ENCODE measurements around the gene MRTFA. TPM values are rescaled to one million over a fixed set of nuclear protein-coding genes. Genes with fewer than 3 reads are reported as not detected.

MRTFA gene
- total and polyA plus RNA-seq, 4 donors: 7.5 to 22.0 (median 9.6) TPM

DNA sequence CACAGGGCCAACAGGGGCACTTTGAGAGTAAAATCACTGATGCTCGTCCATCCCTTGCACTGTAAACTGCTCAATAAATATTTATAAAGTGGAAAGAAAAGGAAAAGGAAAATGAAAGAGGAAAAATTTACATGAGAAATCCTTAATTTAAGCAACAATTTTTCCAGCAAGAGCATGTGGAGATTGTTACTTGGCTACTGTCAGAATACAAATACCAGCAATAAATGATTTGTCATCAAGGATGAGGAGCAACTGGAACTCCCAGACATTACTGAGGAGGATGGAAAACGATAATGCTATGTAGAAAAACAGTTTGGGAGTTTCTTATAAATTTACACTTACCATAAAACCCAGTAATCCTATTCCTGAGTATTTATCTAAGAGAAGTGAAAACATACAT lies 143.1 kb downstream of the MRTFA start:
- H3K27me3 ChIP-seq (ENCODE audit: control insufficient read depth in 4 of 4, insufficient read depth in 4 of 4, low read length in 3 of 4): no peaks in the 10 kb centered on the region
- 86% methylated on average over 2 of the region's 2 CpGs for WGBS

More for the DNA sequence above, 143.1 kb downstream of the MRTFA start:
- Histone ChIP-seq H3K4me3 (ENCODE audit: low read depth in 1 of 3, low read length in 3 of 3) (no peak overlapping the region), H3K27ac (ENCODE audit: low read depth in 1 of 2, low read length in 2 of 2) (no peak overlapping the region), H3K36me3 (ENCODE audit: control insufficient read depth in 4 of 4, insufficient read depth in 3 of 4, low read depth in 1 of 4, low read length in 3 of 4) (no peaks in the 10 kb centered on the region), H3K9me3 (ENCODE audit: control insufficient read depth in 4 of 4, low read length in 3 of 4) (no peaks in the 10 kb centered on the region), H3K4me1 (ENCODE audit: control insufficient read depth in 4 of 4, insufficient read depth in 4 of 4, low read length in 3 of 4) (peaks cover 1 to 9% (median 5%) of the 10 kb centered on the region in 4 donors), H3K9ac (ENCODE audit: low read depth in 1 of 2, low read length in 2 of 2) (no peak overlapping the region)
- TF ChIP-seq YY1 (IDR thresholded peaks at IDR 0.05) (no peak), EGR1 (IDR thresholded peaks at IDR 0.05; ENCODE audit: low read depth in 2 of 2) (no peak), TAF1 (conservative IDR thresholded peaks at IDR 0.05) (no peak), HNF4A (conservative IDR thresholded peaks at IDR 0.05) (no peak), SP1 (IDR thresholded peaks at IDR 0.05) (no peak), JUND (IDR thresholded peaks at IDR 0.05) (no peak), FOXA1 (IDR thresholded peaks at IDR 0.05) (no peak), RAD21 (IDR thresholded peaks at IDR 0.05) (no peak), FOXA2 (IDR thresholded peaks at IDR 0.05) (no peak), GABPA (IDR thresholded peaks at IDR 0.05 in 1 of 2, conservative IDR thresholded peaks at IDR 0.05 in 1 of 2) (no peak), HNF4G (IDR thresholded peaks at IDR 0.05) (no peak), NR2F2 (IDR thresholded peaks at IDR 0.05) (no peak), RXRA (IDR thresholded peaks at IDR 0.05) (no peak)
- TF ChIP-seq, protein P1, sequence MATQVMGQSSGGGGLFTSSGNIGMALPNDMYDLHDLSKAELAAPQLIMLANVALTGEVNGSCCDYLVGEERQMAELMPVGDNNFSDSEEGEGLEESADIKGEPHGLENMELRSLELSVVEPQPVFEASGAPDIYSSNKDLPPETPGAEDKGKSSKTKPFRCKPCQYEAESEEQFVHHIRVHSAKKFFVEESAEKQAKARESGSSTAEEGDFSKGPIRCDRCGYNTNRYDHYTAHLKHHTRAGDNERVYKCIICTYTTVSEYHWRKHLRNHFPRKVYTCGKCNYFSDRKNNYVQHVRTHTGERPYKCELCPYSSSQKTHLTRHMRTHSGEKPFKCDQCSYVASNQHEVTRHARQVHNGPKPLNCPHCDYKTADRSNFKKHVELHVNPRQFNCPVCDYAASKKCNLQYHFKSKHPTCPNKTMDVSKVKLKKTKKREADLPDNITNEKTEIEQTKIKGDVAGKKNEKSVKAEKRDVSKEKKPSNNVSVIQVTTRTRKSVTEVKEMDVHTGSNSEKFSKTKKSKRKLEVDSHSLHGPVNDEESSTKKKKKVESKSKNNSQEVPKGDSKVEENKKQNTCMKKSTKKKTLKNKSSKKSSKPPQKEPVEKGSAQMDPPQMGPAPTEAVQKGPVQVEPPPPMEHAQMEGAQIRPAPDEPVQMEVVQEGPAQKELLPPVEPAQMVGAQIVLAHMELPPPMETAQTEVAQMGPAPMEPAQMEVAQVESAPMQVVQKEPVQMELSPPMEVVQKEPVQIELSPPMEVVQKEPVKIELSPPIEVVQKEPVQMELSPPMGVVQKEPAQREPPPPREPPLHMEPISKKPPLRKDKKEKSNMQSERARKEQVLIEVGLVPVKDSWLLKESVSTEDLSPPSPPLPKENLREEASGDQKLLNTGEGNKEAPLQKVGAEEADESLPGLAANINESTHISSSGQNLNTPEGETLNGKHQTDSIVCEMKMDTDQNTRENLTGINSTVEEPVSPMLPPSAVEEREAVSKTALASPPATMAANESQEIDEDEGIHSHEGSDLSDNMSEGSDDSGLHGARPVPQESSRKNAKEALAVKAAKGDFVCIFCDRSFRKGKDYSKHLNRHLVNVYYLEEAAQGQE (IDR thresholded peaks at IDR 0.05): no peak
- TF ChIP-seq, protein P2, sequence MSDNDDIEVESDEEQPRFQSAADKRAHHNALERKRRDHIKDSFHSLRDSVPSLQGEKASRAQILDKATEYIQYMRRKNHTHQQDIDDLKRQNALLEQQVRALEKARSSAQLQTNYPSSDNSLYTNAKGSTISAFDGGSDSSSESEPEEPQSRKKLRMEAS (IDR thresholded peaks at IDR 0.05): no peak
- TF ChIP-seq, protein P3, sequence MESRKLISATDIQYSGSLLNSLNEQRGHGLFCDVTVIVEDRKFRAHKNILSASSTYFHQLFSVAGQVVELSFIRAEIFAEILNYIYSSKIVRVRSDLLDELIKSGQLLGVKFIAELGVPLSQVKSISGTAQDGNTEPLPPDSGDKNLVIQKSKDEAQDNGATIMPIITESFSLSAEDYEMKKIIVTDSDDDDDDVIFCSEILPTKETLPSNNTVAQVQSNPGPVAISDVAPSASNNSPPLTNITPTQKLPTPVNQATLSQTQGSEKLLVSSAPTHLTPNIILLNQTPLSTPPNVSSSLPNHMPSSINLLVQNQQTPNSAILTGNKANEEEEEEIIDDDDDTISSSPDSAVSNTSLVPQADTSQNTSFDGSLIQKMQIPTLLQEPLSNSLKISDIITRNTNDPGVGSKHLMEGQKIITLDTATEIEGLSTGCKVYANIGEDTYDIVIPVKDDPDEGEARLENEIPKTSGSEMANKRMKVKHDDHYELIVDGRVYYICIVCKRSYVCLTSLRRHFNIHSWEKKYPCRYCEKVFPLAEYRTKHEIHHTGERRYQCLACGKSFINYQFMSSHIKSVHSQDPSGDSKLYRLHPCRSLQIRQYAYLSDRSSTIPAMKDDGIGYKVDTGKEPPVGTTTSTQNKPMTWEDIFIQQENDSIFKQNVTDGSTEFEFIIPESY (IDR thresholded peaks at IDR 0.05): no peak
- TF ChIP-seq, protein P4, sequence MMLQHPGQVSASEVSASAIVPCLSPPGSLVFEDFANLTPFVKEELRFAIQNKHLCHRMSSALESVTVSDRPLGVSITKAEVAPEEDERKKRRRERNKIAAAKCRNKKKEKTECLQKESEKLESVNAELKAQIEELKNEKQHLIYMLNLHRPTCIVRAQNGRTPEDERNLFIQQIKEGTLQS (IDR thresholded peaks at IDR 0.05): no peak
- TF ChIP-seq, protein P5, sequence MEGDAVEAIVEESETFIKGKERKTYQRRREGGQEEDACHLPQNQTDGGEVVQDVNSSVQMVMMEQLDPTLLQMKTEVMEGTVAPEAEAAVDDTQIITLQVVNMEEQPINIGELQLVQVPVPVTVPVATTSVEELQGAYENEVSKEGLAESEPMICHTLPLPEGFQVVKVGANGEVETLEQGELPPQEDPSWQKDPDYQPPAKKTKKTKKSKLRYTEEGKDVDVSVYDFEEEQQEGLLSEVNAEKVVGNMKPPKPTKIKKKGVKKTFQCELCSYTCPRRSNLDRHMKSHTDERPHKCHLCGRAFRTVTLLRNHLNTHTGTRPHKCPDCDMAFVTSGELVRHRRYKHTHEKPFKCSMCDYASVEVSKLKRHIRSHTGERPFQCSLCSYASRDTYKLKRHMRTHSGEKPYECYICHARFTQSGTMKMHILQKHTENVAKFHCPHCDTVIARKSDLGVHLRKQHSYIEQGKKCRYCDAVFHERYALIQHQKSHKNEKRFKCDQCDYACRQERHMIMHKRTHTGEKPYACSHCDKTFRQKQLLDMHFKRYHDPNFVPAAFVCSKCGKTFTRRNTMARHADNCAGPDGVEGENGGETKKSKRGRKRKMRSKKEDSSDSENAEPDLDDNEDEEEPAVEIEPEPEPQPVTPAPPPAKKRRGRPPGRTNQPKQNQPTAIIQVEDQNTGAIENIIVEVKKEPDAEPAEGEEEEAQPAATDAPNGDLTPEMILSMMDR (IDR thresholded peaks at IDR 0.05; ENCODE audit: low read depth, low read length, missing input control): no peak
- no peak for DNase-seq (ENCODE audit: low spot score)
